Measurements from ENCODE around the gene TSPAN5.

The TSPAN5 gene

GRCh38 chr4:98615991-98616390 lies 42.4 kb downstream of the TSPAN5 start:
- no peak for DNase-seq

- DNase-seq, result no peak
Observed at GRCh38 chr4:98614662-98615061, 43.7 kb downstream of the TSPAN5 start.

- no peak for DNase-seq
Observed at GRCh38 chr4:98614094-98614493, 44.3 kb downstream of the TSPAN5 start.

GRCh38 chr4:98613453-98614075 lies 44.8 kb downstream of the TSPAN5 start:
- DNase-seq, result no peak

GRCh38 chr4:98612318-98613250 lies 45.8 kb downstream of the TSPAN5 start:
- DNase-seq, result no peak

GRCh38 chr4:98611677-98612317 lies 46.6 kb downstream of the TSPAN5 start:
- no peak for DNase-seq

GRCh38 chr4:98610926-98611676 lies 47.3 kb downstream of the TSPAN5 start:
- no peak for DNase-seq

- DNase-seq, result no peak
Observed at GRCh38 chr4:98610431-98610830, 48.0 kb downstream of the TSPAN5 start.

GRCh38 chr4:98609934-98610333 lies 48.5 kb downstream of the TSPAN5 start:
- DNase-seq, result no peak

GRCh38 chr4:98608356-98608755 lies 50.1 kb downstream of the TSPAN5 start:
- DNase-seq, result no peak

GRCh38 chr4:98606894-98607293 lies 51.5 kb downstream of the TSPAN5 start:
- DNase-seq, result no peak

GRCh38 chr4:98605216-98605615 lies 53.2 kb downstream of the TSPAN5 start:
- no peak for DNase-seq

GRCh38 chr4:98604723-98605122 lies 53.7 kb downstream of the TSPAN5 start:
- no peak for DNase-seq

- DNase-seq, result no peak
Observed at GRCh38 chr4:98603683-98604521, 54.5 kb downstream of the TSPAN5 start.

GRCh38 chr4:98602270-98602669 lies 56.1 kb downstream of the TSPAN5 start:
- DNase-seq, result no peak

- no peak for DNase-seq
Observed at GRCh38 chr4:98601708-98602107, 56.7 kb downstream of the TSPAN5 start.

- DNase-seq, result no peak
Observed at GRCh38 chr4:98599617-98600205, 58.7 kb downstream of the TSPAN5 start.

- no peak for DNase-seq
Observed at GRCh38 chr4:98586962-98587354, 71.5 kb downstream of the TSPAN5 start.

- no peak for DNase-seq
Observed at GRCh38 chr4:98586291-98586961, 72.0 kb downstream of the TSPAN5 start.

GRCh38 chr4:98585596-98585995 lies 72.8 kb downstream of the TSPAN5 start:
- DNase-seq, result no peak

GRCh38 chr4:98584265-98584664 lies 74.1 kb downstream of the TSPAN5 start:
- no peak for DNase-seq

Data from central memory CD4-positive, alpha-beta T cell (primary cell).